Raji (cell line): ENCODE results near the gene KLHL35.

Source experiments
- POLR2A ChIP-seq: IDR thresholded peaks from 2 replicates; pipeline ENCODE4 v1.6.1; 2011; ENCODE audit warnings: low read depth, low read length, control low read depth; ENCODE audit not compliant: insufficient read depth

The KLHL35 gene

DNA sequence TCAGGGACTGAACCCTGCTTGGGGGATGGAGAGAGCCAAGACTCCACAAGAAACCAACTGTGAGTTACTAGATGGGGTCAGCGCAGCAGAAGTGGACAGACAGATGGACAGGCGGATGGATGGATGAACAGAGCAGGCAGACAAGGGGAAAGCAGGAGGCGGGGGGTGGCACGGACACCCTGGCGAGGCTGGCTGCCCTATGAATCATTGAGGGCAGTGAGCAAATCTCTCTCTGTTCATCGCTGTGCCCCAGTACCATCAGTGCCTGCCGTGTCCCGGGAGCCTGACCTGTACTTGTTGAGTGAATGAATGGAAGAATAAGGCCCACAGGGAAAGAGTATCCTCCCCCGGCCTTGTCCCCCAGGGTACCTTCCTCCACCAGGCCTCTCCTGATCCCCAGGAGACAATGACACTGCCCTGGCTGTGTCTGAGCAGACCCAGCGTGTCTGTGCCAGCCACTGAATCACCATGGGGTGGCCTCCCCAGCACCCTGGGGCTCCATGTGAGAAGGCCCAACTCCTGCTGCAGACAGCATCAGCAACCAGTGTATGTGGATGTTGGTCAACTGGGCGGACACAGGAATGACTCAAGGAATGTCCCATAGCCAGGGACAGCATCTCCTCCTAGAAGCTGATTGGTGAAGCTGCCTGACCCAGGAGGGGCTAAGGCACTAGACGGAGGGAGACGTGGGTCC, 5.1 kb upstream of the KLHL35 start:
- no peak for TF ChIP-seq POLR2A

DNA sequence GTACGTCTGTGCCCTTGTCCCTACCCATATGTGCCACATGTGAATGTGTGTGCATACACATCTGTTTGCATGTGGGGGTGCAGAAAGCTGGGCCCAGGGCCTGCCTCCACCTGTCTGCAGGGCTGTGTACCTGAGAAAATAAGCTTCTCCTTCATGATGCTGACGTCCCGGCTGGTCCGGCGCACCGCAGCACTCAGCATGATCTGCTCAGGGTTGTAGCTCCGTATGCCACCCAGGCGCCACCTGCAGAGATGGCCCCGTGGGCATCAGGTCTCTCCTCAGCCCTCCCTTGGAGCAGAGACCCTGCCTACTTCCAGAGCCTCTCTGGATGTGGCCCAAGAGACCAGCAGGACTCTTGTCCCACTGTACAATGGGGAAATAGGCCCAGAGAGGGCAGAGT, 3.8 kb upstream of the KLHL35 start:
- no peak for TF ChIP-seq POLR2A

DNA sequence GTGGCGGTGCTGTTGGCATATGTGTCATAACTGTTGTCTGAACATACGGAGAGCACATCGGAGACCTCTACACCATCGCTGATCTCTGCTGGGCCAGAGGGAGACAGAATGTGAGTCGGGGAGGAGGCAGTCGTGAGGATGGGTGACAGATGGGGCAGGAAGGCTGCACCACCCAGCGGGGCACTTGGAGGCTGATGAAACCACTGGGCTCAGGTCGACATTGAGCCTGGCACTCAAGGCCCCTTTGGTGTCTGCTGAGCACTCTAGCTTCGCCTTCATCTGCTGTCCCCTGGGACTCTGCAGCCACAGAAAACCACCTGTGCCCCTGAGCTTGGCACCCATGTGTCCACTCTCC, 2.5 kb upstream of the KLHL35 start:
- TF ChIP-seq POLR2A: no peak

DNA sequence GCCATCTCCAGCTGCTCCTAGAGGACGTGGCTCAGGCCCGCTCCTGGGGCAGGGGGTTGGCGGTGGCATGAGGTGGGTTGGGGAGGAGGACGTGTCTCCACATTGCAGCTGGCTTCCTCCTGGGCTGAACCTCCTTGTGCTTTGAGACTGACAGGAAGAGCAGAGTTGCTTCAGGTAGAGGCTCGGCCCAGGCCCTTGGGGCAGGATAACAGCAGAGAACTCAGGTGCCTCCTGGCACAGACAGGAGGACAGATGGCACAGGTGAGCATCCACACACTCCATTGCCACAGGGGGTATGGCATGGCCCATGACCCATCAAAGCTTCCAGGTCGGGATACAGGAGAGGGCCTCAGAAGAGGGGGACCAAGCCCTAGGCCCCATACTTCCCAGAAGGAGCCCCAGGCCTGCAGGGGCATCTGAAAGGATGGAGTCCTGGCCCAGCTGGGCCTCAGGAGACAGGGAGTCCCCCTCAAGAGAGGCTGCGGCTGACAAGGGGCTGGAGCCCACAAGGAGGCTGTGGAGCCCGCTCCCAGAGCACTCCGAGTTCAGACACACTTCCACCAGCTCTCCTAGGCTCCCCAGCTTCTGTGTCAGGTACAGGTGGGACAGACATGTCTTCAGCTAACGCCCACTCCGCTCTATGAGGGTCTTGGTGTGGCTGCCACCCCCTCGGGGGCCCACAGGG, 2.0 kb upstream of the KLHL35 start:
- no peak for TF ChIP-seq POLR2A

DNA sequence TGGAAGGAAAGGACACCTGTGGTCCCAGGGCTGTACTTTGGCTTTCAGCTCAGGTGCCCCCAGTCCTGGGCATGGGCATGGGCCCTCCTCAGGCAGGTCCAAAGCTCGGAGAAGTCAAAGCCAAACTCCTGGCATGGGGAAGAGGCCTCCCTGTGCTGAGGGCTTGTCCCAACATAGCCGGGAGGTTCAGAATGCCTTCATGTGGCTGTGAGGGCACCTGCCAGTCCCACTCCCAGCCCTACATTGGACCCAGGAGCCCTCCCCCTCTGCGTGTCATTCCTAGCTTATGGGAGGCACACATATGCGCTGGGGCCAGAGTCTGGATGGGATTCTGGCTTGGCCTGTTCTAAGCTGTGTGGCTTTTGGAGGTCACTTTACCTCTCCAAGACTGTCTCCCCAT, 1.0 kb upstream of the KLHL35 start:
- no peak for TF ChIP-seq POLR2A

DNA sequence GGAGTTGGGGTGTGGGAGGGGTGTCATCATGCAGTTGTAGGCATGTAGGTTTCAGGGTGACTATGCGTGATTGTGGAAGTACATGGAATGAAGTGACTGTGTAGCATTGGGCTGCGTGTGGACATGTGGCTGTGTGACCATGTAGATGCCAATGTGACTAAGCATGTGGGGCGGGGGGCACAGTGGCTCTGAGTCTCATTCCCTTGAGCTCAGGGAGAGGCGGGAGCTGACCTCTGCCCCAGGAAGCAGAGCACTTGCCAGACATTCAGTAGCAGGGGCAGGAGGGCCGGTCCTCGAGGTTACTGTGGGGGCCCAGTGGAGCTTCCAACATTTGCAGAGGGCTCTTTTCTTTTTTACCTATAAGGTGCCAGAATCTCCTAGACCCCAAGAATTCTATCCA, 440 bp upstream of the KLHL35 start:
- TF ChIP-seq POLR2A: no peak

DNA sequence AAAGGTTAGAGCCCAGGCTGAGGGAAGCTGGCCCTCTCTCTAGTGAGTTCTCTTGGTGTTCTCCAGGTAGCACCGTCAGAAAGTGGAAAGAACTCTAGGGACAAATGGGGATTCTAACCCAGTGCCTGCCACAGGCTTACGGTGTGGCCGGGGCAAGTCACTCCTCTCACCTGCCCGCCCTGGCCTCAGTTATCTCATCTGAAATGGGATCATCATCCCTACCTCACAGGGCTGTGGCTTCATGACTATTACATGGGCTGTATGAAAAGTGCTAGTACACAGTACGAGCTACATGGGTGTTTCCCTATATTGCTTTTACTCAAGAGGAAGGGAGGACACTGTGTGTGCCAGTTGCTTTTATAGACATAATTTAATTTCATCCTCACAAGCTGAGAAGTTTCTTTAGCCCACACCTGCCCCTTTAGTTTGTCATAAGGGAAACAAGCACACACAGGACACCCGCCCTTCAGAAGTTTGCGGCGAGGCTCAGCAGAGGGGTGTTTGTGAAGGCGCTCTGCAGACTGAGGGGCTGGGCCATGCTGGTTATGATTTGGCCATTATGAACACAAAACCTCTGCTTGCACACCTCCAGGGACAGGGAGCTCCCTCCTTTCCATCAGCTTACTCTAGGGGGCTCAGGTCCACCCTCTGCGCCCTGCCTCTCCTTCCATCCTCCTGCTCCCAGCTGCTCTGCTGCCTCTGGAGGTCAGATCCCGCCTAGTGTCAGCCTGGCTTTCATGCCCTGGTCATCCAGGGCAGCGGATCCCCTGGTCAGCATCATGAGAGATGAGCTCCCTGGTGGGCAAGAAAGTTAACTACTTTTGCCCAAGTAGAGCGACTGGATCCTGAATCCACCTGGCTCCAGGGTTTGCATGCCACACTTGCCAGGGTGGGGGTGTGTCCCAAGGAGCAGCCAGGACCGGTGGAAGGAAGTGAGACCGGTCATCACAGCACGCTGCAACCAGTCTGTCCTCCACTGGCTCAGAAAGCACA, 1.2 kb downstream of the KLHL35 start:
- TF ChIP-seq POLR2A: no peak

DNA sequence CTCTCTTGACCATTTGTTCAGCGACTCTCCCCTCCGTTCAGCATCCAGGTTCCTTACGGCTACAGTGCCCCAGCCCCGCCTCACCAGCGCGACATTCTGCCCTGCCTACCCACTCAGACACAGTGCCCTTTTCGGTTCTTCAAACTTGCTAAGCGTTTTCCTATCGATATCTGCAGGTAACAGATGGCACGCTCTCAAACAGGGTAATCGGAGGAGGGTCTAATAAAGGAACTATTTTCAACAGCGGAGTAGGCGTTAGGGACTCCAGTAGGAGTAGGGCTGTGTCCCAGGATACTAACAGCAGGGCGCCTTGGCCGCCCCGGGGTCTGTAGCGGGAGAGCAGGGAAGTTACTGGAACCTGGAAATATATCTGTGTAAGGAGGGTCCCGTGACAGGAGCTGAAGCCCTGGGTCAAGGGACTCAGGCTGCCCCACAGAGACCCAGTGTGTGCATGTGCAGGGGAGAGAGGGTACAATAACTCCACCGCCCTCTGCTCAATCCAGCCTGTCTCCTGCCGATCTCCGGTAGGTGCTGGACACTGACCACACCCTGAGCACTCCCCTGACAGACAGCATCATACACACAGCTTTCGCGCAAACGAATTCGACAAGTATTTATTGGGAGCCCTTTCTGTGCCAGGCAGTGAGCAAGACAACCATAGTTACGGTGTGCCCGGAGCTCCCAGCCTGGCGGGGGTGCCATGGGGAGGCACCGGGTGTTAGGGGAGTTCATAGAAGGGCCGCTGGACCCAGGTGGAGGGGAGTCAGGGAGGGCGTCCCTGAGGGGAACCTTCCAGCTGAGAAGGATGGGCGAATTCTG, 2.1 kb downstream of the KLHL35 start:
- TF ChIP-seq POLR2A: no peak

DNA sequence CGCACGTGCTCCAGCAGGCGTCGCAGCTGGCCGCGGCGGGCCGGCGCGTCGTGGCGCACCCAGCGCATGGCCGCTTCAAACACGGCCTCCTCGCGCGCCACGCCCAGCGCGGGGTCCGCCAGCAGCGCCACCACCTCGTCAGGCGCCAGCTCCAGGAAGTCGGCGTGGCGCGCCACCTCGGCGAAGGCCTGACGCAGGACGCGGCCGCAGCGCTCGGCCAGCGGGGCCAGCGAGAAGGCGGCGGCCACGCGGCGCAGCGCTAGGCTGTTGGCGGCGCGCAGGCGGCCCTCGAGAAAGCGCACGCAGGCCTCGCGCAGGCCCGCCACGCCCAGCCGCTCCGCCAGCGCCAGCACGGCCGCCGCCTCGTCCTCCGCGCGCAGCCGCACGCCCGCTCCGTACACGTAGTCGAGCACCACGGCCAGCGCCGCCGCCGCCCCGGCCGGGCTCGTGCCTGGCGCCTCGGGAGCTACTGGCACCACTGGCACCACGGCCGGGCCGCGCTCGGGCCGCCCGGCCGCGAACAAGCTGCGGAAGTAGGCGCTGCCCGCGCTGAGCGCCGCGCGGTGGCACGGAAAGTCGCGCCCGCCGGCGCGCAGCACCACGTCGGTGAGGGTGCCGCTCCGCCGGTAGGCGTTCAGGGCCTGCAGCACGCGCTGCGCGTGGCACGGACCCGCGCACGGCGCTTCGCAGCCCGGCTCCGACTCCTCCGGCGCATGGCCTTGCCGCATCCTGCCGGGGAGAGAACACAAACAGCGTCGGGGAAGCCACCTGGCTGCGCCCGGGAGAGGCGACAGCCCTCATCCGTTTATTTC, 2.9 kb downstream of the KLHL35 start:
- TF ChIP-seq POLR2A: no peak

DNA sequence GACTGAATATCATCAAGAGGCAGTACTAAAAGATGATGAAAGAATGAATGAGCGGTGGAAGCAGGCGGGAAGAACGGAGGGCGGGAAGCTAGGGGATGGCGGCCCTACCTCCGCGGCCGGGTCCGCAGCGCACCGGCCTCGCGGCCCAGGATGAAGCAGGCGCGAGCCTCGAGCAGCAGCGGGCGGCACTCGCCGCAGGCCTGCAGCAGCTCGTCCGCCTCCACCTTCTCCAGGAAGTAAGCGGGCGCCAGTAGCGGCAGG, 3.4 kb downstream of the KLHL35 start:
- TF ChIP-seq POLR2A: no peak

DNA sequence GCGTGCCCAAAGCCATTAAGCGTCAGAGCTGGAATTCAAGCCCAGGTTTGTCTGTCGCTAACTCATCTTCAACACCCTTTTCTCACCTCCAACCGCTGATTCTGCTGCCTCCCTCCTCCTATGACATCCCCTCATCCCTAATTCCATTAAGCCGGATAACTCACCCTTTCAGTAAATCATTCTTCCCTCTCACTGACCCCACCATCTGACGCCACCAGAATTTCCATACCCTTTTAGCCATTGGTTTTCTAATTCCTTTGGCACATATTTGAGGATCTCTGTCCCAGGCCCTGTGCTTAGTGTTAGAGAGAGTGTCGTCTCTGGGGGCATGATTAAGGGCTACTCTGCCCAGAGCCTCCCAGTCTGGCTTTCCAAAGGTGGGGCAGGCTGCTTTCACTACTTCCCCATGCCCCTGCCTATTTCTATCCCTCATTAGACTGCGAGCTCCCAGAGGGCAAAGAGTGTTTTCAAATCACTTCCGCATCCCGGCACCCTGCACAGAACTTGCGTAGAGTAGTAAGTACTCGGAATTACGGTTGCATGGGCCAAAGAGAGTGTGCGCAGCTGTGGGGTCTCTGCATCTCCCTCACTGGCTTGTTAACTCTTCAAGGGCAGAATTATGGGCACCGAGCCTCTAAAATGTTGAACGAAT, 3.9 kb downstream of the KLHL35 start:
- no peak for TF ChIP-seq POLR2A

DNA sequence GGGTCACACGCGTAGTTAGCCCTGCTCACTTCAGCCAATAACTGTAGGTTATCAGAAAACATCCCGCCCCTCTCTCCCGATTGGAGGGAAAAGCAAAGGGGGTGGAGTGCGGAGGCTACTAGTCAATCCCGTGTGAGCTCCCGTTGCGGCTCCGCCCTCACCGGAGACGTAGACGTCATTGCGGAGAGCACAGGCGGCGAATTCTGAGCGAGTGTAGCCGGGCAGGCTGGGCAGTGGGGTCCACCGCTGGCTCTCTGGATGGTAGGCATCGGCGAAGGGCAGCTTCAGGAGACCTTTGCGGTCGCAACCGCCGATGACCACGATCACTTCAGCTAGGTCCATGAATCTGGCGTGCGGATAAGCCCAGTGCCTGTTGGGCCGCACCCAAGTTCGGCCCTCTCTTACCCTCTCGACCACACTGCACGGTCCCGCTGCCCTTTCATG, 4.7 kb downstream of the KLHL35 start:
- TF ChIP-seq POLR2A: no peak

DNA sequence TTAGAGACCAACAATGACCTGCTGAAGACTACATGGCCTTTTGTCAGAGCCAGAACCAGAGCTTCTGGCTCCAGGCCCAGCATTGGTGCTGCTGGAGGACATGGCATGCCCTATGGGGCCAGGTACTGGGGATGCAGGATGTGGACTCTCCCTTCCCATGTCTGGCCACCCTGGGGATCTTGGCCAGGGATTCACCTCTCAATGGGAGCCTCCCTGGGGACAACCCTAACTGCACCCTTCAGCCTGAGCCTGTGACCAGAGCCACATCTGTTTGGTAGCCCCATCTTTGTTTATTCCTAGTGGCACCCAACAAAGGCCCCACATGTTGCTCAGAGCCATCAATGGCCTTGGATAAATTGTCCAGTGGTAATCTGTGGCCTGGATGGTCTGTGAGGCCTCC, 5.8 kb downstream of the KLHL35 start:
- TF ChIP-seq POLR2A: no peak

DNA sequence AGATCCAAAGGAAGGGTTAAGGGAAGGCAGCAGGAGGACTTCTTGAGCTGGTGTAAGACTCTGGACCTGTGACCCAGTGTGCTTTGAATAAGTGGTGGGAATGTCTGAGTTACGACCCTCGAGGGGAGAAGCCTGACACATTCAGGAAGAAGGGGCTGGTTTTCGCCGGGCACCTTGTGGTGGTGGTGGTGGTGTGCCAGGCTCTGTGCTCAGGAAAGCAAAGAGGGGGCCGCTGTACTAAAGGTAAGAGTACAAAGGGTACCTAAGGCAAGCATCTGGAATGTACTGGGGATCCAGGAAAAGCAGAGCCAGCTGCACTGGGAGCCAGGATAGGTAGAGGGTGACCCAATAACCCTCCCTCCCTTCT, 6.3 kb downstream of the KLHL35 start:
- TF ChIP-seq POLR2A: no peak
